Stimulated activated CD8-positive, alpha-beta memory T cell treated with anti-CD3 and anti-CD28 coated beads, Interleukin-12 subunit alpha, Interleukin-12 subunit beta, amount 100 ng/mL, for 24 hours (primary cell): ENCODE results near the gene TYMP.

Experiments used
- DNase-seq: peaks from one replicate; pipeline ENCODE4 v3.0.0-alpha.2; 2020; ENCODE audit errors: extremely low read depth

TYMP gene

DNA sequence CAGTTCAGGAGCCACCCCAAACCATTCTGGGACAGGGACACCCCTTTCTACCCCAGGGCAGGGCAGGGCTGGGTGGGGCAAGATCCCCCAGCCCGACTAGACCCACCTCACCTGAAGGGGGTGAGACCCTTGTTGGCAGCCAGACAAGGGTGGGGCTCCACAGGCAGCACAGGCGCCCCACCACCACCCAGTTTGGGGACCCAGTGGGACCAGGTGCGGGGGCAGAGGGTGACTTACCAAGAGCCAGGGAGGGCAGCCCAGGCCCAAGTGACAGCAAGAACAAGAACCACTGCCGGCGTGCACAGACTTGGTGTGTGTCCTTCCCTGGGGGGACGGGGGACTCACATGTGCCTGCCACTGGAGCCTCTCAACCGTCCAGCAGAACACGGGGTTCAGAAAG, 46.3 kb downstream of the TYMP start:
- DNase-seq: no peak

- no peak for DNase-seq
Measured at GRCh38 chr22:50483106-50483505, 46.7 kb downstream of the TYMP start.

DNA sequence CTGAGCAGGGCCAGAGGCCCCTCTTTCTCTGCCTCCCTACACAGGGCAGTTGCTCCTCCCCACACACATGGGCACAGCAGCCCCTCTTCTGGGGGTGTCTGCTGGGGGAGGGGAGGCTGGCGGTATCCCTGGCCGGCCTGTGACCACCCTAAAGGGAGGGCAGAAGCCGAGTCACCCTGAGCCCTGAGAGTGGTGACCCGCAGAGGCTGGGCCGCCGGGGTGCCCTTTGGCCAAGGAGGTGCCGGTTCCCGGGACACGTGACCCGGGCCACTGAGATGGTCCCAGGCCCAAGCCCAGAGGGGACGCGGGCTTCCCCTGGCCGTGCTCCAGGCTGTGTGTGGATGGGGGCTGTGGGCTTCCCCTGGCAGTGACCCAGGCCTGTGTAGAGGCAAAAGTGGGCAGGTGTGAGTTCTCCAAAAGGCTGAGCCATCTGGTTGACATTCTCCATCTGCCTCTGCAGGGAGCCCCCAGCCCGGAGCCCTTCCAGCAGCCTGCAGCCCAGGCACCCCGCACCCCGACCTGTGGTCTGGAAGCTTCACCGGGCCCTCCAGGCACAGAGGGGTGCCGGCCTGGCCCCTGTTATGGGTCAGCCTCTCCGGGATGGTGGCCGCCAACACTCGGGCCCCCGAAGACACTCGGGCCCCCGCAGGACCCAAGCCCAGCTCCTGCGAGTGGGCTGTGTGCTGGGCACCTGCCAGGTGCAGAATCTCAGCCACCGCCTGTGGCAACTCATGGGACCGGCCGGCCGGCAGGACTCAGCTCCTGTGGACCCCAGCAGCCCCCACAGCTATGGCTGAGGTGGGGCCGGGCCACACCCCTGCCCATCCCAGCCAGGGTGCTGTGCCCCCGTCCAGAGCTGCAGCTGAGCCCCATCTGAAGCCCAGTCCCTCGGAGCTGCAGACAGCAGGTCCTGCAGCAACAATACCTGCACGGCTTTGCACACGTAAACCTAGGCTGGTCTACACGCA, 47.4 kb downstream of the TYMP start:
- DNase-seq: no peak

DNA sequence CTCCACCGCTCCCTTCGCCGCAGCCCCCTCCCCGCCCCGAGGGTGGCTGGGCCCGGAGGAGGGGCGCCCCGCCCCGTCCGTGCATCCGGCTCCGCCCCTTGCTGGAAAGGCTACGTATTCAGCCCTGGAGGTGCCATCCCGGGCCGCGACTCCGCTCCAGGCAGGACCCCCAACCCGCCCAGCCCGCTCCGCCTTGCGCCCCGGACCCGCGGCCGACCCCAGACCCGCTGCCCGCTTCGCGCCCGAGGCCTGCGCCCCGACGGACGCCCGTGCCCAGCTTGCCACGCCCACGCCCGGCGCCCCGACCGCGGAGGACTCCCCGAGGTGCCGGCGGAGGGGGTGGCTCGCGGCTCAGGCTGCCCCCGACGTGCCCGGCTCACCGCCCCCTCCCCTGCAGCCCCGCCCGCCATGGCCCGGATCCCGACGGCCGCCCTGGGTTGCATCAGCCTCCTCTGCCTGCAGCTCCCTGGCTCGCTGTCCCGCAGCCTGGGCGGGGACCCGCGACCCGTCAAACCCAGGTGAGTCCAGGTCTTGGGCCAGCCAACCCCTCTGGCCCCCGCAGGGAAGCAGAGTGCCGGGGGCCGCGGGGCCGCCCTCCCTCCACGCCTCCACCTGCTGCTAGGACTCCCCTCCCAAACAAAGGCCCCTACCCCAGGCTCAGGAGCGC, 48.2 kb downstream of the TYMP start, which contains the start of gene ADM2:
Gene ADM2 (plus strand): TSS at position 104 of the 667 bp plus-strand sequence. CDS start 305 bp downstream, at position 409.
- peak; percentile 25 for DNase-seq

DNA sequence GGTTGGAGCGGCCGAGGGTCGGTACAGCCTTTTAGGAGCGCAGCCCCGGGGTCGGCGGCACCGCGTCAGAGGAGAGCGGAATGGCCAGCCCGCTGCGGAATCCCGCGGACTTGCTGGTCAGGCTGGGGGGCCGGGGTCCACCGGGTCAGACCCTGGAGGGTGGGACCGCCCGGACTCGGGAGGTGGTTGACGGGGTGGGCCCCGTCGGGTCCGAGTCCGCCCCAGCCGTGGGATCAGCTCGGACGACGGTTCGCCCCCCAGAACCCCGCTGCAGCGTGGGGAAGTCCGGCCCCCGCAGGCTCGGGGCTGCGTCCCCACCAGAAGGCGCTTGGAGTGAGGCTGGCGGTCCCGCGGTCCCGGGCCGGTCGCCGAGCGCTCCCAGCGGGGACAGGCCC, 48.8 kb downstream of the TYMP start:
- no peak for DNase-seq

DNA sequence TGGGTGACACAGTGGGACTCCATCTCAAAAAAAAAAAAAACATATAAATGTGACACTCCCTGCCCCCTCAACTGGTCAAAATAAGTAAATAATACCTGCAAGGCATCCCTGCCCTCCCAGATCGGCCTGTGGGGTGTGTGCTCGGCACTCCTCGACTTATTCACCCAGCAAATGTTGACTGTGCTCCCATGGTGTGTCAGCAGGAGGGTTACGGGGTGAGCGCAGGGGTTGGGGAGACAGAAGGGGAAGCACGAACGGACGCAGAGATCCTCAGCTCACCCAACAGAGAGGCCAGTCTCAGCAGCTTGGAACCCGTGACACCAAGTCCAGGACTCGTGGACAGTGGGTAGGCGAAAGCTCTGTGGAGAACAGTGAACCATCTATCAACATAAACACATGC, 50.1 kb downstream of the TYMP start:
- DNase-seq: no peak

DNA sequence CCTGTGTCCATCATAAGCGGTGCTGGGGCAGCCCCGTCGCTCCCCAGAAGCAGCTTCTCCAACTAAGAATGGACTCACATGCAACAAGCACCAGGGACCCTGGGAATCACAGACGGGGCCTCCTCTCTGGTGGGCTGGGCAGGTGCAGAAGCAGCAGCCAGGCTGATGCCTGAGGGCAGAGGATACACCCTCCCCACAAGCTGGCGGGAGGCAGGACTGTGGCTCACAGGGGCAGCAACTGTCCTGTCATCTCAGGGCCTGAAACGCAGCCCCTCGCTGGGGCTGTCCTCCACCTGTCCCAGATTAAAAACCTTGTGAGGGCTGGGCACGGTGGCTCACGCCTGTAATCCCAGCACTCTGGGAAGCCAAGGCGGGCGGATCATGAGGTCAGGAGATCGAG, 51.9 kb downstream of the TYMP start:
- no peak for DNase-seq

GRCh38 chr22:50476868-50477267, 52.9 kb downstream of the TYMP start:
- DNase-seq: no peak
